H1 (cell line): ENCODE results near the gene ZNF133. TPM values are rescaled to one million over a fixed set of nuclear protein-coding genes. Genes with fewer than 3 reads are reported as not detected.

Source experiments
- CTCF ChIA-PET: fragments of 300-600 bp; sonication (Branson Sonifier 250); formaldehyde crosslinking; loops from one replicate; lab custom pipeline; 2021; ENCODE audit not compliant: partially characterized antibody; lab: Charles Lee
- POLR2A ChIA-PET: fragments of 300-600 bp; sonication (Branson Sonifier 250); formaldehyde crosslinking; loops from one replicate; lab custom pipeline; 2021; ENCODE audit warnings: inconsistent platforms; ENCODE audit not compliant: partially characterized antibody; lab: Charles Lee
- DNase-seq, 2 experiments: peaks; one replicate each; pipeline versions ENCODE4 v3.0.0 to v3.0.0-alpha.2; 2010 to 2022; ENCODE audit warnings: low spot score in 2 of 2, low read depth in 1 of 2, mixed read lengths in 1 of 2
- FAIRE-seq: peaks from 2 replicates; lab custom pipeline; 2011; peaks lifted over from hg19 to GRCh38; lab: Jason Lieb, UNC
- H2AFZ ChIP-seq: 2 replicates; pipeline ENCODE4 v1.8.1; 2012; ENCODE audit warnings: low read length, inconsistent platforms
- H2AK5ac ChIP-seq: 2 replicates; pipeline ENCODE4 v1.6.1; 2013; ENCODE audit warnings: low read depth, low read length
- H2BK120ac ChIP-seq: replicated peaks from 2 replicates; pipeline ENCODE3; 2013; ENCODE audit warnings: low read depth, low read length, inconsistent platforms
- H2BK12ac ChIP-seq: 2 replicates; pipeline ENCODE4 v1.6.1; 2013; ENCODE audit warnings: low read depth, low read length
- H2BK15ac ChIP-seq: 2 replicates; pipeline ENCODE4 v1.6.1; 2013; ENCODE audit warnings: low read length
- H2BK20ac ChIP-seq: 2 replicates; pipeline ENCODE4 v1.6.1; 2013; ENCODE audit warnings: low read length
- H2BK5ac ChIP-seq: 2 replicates; pipeline ENCODE4 v1.6.1; 2013; ENCODE audit warnings: low read depth, low read length
- H3K14ac ChIP-seq: 2 replicates; pipeline ENCODE4 v1.6.1; 2013; ENCODE audit warnings: inconsistent platforms; ENCODE audit not compliant: insufficient read length
- H3K18ac ChIP-seq: 2 replicates; pipeline ENCODE4 v1.6.1; 2013; ENCODE audit warnings: low read length; ENCODE audit errors: extremely low read depth
- H3K23ac ChIP-seq: 2 replicates; pipeline ENCODE4 v1.6.1; 2013; ENCODE audit warnings: inconsistent platforms; ENCODE audit not compliant: insufficient read length
- H3K23me2 ChIP-seq: 2 replicates; pipeline ENCODE4 v1.6.1; 2013; ENCODE audit warnings: low read depth, low read length
- H3K27ac ChIP-seq: 2 replicates; pipeline ENCODE4 v1.6.1; 2011; ENCODE audit warnings: low read depth, low read length, inconsistent platforms
- H3K27me3 ChIP-seq, 4 experiments: replicated peaks in 1 of 4; 1 replicate in 1 of 4; 2 replicates in 3 of 4; pipeline versions ENCODE4 v1.6.1 to v1.8.1; 2011 to 2013; ENCODE audit warnings: low read length in 3 of 4, mild to moderate bottlenecking in 3 of 4, inconsistent platforms in 2 of 4, mixed read lengths in 2 of 4, moderate library complexity in 1 of 4; ENCODE audit not compliant: control insufficient read depth in 3 of 4, insufficient read depth in 3 of 4; ENCODE audit errors: extremely low read depth in 1 of 4
- H3K36me3 ChIP-seq, 4 experiments: 2 replicates each; pipeline versions ENCODE4 v1.6.1 to v1.8.1; 2011 to 2013; ENCODE audit warnings: mild to moderate bottlenecking in 4 of 4, low read length in 3 of 4, moderate library complexity in 2 of 4, control low read depth in 1 of 4, inconsistent platforms in 1 of 4; ENCODE audit not compliant: insufficient read depth in 4 of 4, control insufficient read depth in 2 of 4
- H3K4ac ChIP-seq: replicated peaks from 2 replicates; pipeline ENCODE3; 2013; ENCODE audit warnings: low read length, low read depth, mixed read lengths, inconsistent platforms; ENCODE audit not compliant: insufficient read length
- H3K4me1 ChIP-seq, 4 experiments: replicated peaks in 1 of 4; 1 replicate in 1 of 4; 2 replicates in 3 of 4; pipeline versions ENCODE4 v1.6.1 to v1.8.1; 2011 to 2013; ENCODE audit warnings: low read length in 3 of 4, inconsistent platforms in 2 of 4, mixed read lengths in 1 of 4; ENCODE audit not compliant: insufficient read depth in 4 of 4, control insufficient read depth in 3 of 4
- H3K4me2 ChIP-seq, 2 experiments: 2 replicates each; pipeline versions ENCODE4 v1.6.1 to v1.8.1; 2011 to 2013; ENCODE audit warnings: low read depth in 2 of 2, low read length in 2 of 2, control low read depth in 1 of 2, inconsistent platforms in 1 of 2, mild to moderate bottlenecking in 1 of 2; ENCODE audit not compliant: insufficient read depth in 1 of 2
- H3K4me3 ChIP-seq, 4 experiments: fragments of 200-600, 300-600 bp in 1 of 4; sonication (generic), shearing (Covaris generic), sonication (Bioruptor Twin) in 1 of 4; 2 replicates each; pipeline versions ENCODE4 v1.5.1 to v1.8.1; 2011 to 2016; ENCODE audit warnings: low read length in 4 of 4, low read depth in 3 of 4, control low read depth in 2 of 4, inconsistent platforms in 2 of 4, mild to moderate bottlenecking in 2 of 4, mixed read lengths in 1 of 4, moderate library complexity in 1 of 4; ENCODE audit not compliant: insufficient read depth in 2 of 4; ENCODE audit errors: extremely low read depth in 1 of 4
- H3K56ac ChIP-seq: replicated peaks from 2 replicates; pipeline ENCODE3; 2013; ENCODE audit warnings: low read depth, mild to moderate bottlenecking, mixed read lengths, low read length, inconsistent platforms; ENCODE audit not compliant: insufficient read length
- H3K79me1 ChIP-seq: 2 replicates; pipeline ENCODE4 v1.6.1; 2013; ENCODE audit warnings: low read depth, low read length, control low read depth
- H3K79me2 ChIP-seq, 2 experiments: 2 replicates each; pipeline versions ENCODE4 v1.6.1 to v1.8.1; 2012 to 2013; ENCODE audit warnings: low read length in 2 of 2, mild to moderate bottlenecking in 2 of 2, inconsistent platforms in 1 of 2; ENCODE audit not compliant: insufficient read depth in 2 of 2, control insufficient read depth in 1 of 2
- H3K9ac ChIP-seq, 4 experiments: replicated peaks in 1 of 4; 1 replicate in 1 of 4; 2 replicates in 3 of 4; pipeline versions ENCODE4 v1.6.1 to v1.8.1; 2011 to 2013; ENCODE audit warnings: low read depth in 3 of 4, low read length in 3 of 4, control low read depth in 2 of 4, mild to moderate bottlenecking in 2 of 4, moderate library complexity in 2 of 4, inconsistent platforms in 1 of 4; ENCODE audit errors: extremely low read depth in 1 of 4
- H3K9me3 ChIP-seq, 2 experiments: 2 replicates each; pipeline versions ENCODE4 v1.6.1 to v1.8.1; 2012 to 2013; ENCODE audit warnings: mild to moderate bottlenecking in 2 of 2, moderate library complexity in 2 of 2, control low read depth in 1 of 2, inconsistent platforms in 1 of 2, low read depth in 1 of 2, low read length in 1 of 2, mixed read lengths in 1 of 2; ENCODE audit not compliant: insufficient read depth in 2 of 2
- H4K20me1 ChIP-seq, 2 experiments: replicated peaks in 1 of 2; 2 replicates each; pipeline versions ENCODE3 to v1.8.1; 2011 to 2013; ENCODE audit warnings: inconsistent platforms in 2 of 2, low read length in 2 of 2, mild to moderate bottlenecking in 1 of 2; ENCODE audit not compliant: insufficient read depth in 2 of 2, control insufficient read depth in 1 of 2
- H4K5ac ChIP-seq: 2 replicates; pipeline ENCODE4 v1.6.1; 2013; ENCODE audit warnings: low read length, low read depth, mixed read lengths, inconsistent platforms; ENCODE audit not compliant: insufficient read length
- H4K8ac ChIP-seq: 2 replicates; pipeline ENCODE4 v1.8.0; 2013; ENCODE audit warnings: mild to moderate bottlenecking, moderate library complexity, low read length, inconsistent platforms; ENCODE audit not compliant: insufficient read depth; ENCODE audit errors: extremely low read depth
- H4K91ac ChIP-seq: replicated peaks from 2 replicates; pipeline ENCODE3; 2013; ENCODE audit warnings: low read length, mixed read lengths, inconsistent platforms; ENCODE audit not compliant: insufficient read length
- BACH1 ChIP-seq: IDR thresholded peaks from 2 replicates; pipeline ENCODE4 v1.6.1; 2012; ENCODE audit warnings: low read length, improper control_type of control experiment
- CEBPB ChIP-seq: IDR thresholded peaks from 2 replicates; pipeline ENCODE4 v1.6.1; 2012; ENCODE audit warnings: low read depth, low read length
- CTBP2 ChIP-seq: IDR thresholded peaks from 2 replicates; pipeline ENCODE4 v1.7.0; 2011; ENCODE audit warnings: borderline replicate concordance, mild to moderate bottlenecking, moderate library complexity, mixed read lengths, low read length; ENCODE audit not compliant: insufficient read depth, insufficient read length
- EGR1 ChIP-seq: IDR thresholded peaks from 2 replicates; pipeline ENCODE4 v1.6.1; 2011; ENCODE audit warnings: low read depth, low read length, borderline replicate concordance
- HDAC2 ChIP-seq, 2 experiments: fragments of 300-600 bp in 1 of 2; sonication (generic) in 1 of 2; IDR thresholded peaks; 2 replicates each; pipeline ENCODE4 v1.6.1; 2011 to 2012; ENCODE audit warnings: low read depth in 2 of 2, low read length in 2 of 2, mild to moderate bottlenecking in 2 of 2, moderate library complexity in 2 of 2, borderline replicate concordance in 1 of 2, inconsistent platforms in 1 of 2
- KDM5A ChIP-seq: fragments of 200-600 bp; IDR thresholded peaks from 2 replicates; pipeline ENCODE4 v1.7.1; 2012; ENCODE audit warnings: mild to moderate bottlenecking, low read length, inconsistent platforms, mixed read lengths
- RNF2 ChIP-seq: fragments of 200-900, 300-1000 bp; sonication (generic); IDR thresholded peaks from 2 replicates; pipeline ENCODE4 v1.7.1; 2016; ENCODE audit warnings: borderline replicate concordance, low read depth, mild to moderate bottlenecking, antibody characterized with exemption, low read length; ENCODE audit not compliant: poor library complexity, severe bottlenecking; ENCODE audit errors: missing control alignments
- SIN3A ChIP-seq, 2 experiments: IDR thresholded peaks in 1 of 2; conservative IDR thresholded peaks in 1 of 2; 2 replicates each; pipeline ENCODE4 v1.6.1; 2011 to 2012; ENCODE audit warnings: low read length in 2 of 2, improper control_type of control experiment in 1 of 2, low read depth in 1 of 2, mild to moderate bottlenecking in 1 of 2
- SP1 ChIP-seq: IDR thresholded peaks from 2 replicates; pipeline ENCODE4 v1.6.1; 2011; ENCODE audit warnings: low read depth, low read length
- SRF ChIP-seq: IDR thresholded peaks from 2 replicates; pipeline ENCODE4 v1.6.1; 2011; ENCODE audit warnings: mild to moderate bottlenecking, low read depth, low read length, moderate library complexity
- SUZ12 ChIP-seq: fragments of 200-600 bp; sonication (generic); IDR thresholded peaks from 2 replicates; pipeline ENCODE4 v1.6.1; 2012; ENCODE audit warnings: mild to moderate bottlenecking, inconsistent platforms, low read length, moderate library complexity, mixed read lengths
- TAF1 ChIP-seq: IDR thresholded peaks from 2 replicates; pipeline ENCODE4 v1.6.1; 2011; ENCODE audit warnings: mild to moderate bottlenecking, low read depth, low read length
- TCF12 ChIP-seq: IDR thresholded peaks from 2 replicates; pipeline ENCODE4 v1.6.1; 2011; ENCODE audit warnings: low read depth, mild to moderate bottlenecking, low read length
- WGBS, 2 experiments: shearing (Covaris generic) in 1 of 2; methylation state at CpG; one replicate each; pipeline versions ENCODE4 v1.1.6 to v1.1.7; 2013 to 2015; ENCODE audit warnings: low lambda C conversion rate in 2 of 2, mixed read lengths in 2 of 2, inconsistent platforms in 1 of 2, low coverage in 1 of 2, missing lambda C conversion rate in 1 of 2; ENCODE audit not compliant: insufficient replicate concordance in 2 of 2, insufficient coverage in 1 of 2, insufficient read length in 1 of 2; ENCODE audit errors: extremely low coverage in 1 of 2, missing lambda C conversion rate in 1 of 2; 5-methylcytosine and 5-hydroxymethylcytosine counted together
- polyA plus RNA-seq, 7 experiments: library from polyadenylated mRNA; depleted of rRNA in 3 of 7; stranded (reverse) in 5 of 7; unstranded in 2 of 7; fragments of >200 nt in 5 of 7; fragments of 200-250 nt in 2 of 7; gene quantifications; 1 replicate in 5 of 7; 2 replicates in 1 of 7; 4 replicates in 1 of 7; pipeline versions ENCODE4 v1.2.1 to v1.2.3, GENCODE V29; 2011 to 2013; ENCODE audit warnings: missing spikeins in 2 of 7, mixed read lengths in 2 of 7
- total RNA-seq: library from RNA; stranded (reverse); fragmentation: NEBNext Ultra II Directional; extraction: Animal tissue kit (Norgen Biotek cat#: 25700); gene quantifications from 2 replicates; pipeline ENCODE4 v1.2.1, GENCODE V29; 2021
- TF ChIP-seq, protein P1 (sequence below): IDR thresholded peaks from 2 replicates; pipeline ENCODE4 v1.6.1; 2012; ENCODE audit warnings: inconsistent platforms

The ZNF133 gene
- total and polyA plus RNA-seq, 2 of the 8 experiments (the other 6 are each of a cell fraction or from before 2014, with no cell fraction given): 12.1 to 15.8 TPM

- Histone ChIP-seq H3K56ac (no peak overlapping the region), H3K9ac (no peak overlapping the region), H2BK15ac (no peak overlapping the region), H3K23ac (no peak overlapping the region), H2AFZ (no peak overlapping the region), H3K4me1 (peaks cover 0 to 2% (median 0%) of the 10 kb centered on the region in 4 experiments; a peak in 1 of 7 replicates), H3K23me2 (no peaks in the 10 kb centered on the region), H3K27ac (no peak overlapping the region), H4K8ac (no peak overlapping the region), H3K18ac (no peak overlapping the region), H3K79me1 (no peaks in the 10 kb centered on the region), H3K9me3 (no peaks in the 10 kb centered on the region), H2BK12ac (no peak overlapping the region), H3K4me2 (no peak overlapping the region), H2BK5ac (no peak overlapping the region), H3K27me3 (no peaks in the 10 kb centered on the region), H2BK20ac (no peak overlapping the region), H4K91ac (no peak overlapping the region), H2AK5ac (no peak overlapping the region), H4K20me1 (no peaks in the 10 kb centered on the region), H3K79me2 (0 out of 4 replicates have a peak, but pooled peaks cover 0 to 2% of the 10 kb centered on the region in 2 experiments), H3K4ac (no peak overlapping the region), H3K14ac (no peak overlapping the region), H3K36me3 (peaks cover 0 to 3% (median 0%) of the 10 kb centered on the region in 4 experiments; a peak in 2 of 8 replicates), H4K5ac (no peak overlapping the region), H3K4me3 (no peak overlapping the region), H2BK120ac (no peak overlapping the region)
- CTCF ChIA-PET: no interaction called here
- 90% methylated on average over 3 of the region's 3 CpGs; no CpG with 5 or more reads in 1 of the 2 experiments for WGBS, 2 experiments
- FAIRE-seq: peak; percentile 36
- POLR2A ChIA-PET: interaction anchor here (1.0 kb wide), 1 partner anchor 11 kb away, joined by 4 read pairs; the partner anchor contains the start of gene ZNF133
- no peak for DNase-seq
- TF ChIP-seq BACH1: no peak
- TF ChIP-seq EGR1: no peak
- TF ChIP-seq SIN3A (conservative IDR thresholded peaks at IDR 0.05 in 1 of 2, IDR thresholded peaks at IDR 0.05 in 1 of 2; ENCODE audit: low read depth in 1 of 2, low read length in 2 of 2): no peak
- no peak for TF ChIP-seq KDM5A
- no peak for TF ChIP-seq SP1
- TF ChIP-seq SRF: no peak
- no peak for TF ChIP-seq CTBP2
- no peak for TF ChIP-seq CEBPB
- no peak for TF ChIP-seq SUZ12
- TF ChIP-seq RNF2: no peak
- TF ChIP-seq, protein P1, sequence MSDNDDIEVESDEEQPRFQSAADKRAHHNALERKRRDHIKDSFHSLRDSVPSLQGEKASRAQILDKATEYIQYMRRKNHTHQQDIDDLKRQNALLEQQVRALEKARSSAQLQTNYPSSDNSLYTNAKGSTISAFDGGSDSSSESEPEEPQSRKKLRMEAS: no peak
- TF ChIP-seq TAF1: no peak
- no peak for TF ChIP-seq HDAC2 (IDR thresholded peaks at IDR 0.05; ENCODE audit: borderline replicate concordance in 1 of 2, low read depth in 2 of 2, low read length in 2 of 2)
- no peak for TF ChIP-seq TCF12
Measured at GRCh38 chr20:18299364-18299763, 11.0 kb downstream of the ZNF133 start.
